ENCODE data around the gene TEX29.

GRCh38 chr13:111317571-111318345 lies 2.7 kb upstream of the TEX29 start:
- TF ChIP-seq CTCF (IDR thresholded peaks at IDR 0.05; ENCODE audit: low read depth, low read length) (no peak), MAX (IDR thresholded peaks at IDR 0.05; ENCODE audit: low read depth, low read length) (no peak)

Measured in NB4 (cell line).